ENCODE measurements around the gene PIK3CA. TPM values are rescaled to one million over a fixed set of nuclear protein-coding genes. Genes with fewer than 3 reads are reported as not detected.

PIK3CA gene
- total RNA-seq, 6 experiments from 2014 or later = 6.5 to 13.1 (median 11.2) TPM

DNA sequence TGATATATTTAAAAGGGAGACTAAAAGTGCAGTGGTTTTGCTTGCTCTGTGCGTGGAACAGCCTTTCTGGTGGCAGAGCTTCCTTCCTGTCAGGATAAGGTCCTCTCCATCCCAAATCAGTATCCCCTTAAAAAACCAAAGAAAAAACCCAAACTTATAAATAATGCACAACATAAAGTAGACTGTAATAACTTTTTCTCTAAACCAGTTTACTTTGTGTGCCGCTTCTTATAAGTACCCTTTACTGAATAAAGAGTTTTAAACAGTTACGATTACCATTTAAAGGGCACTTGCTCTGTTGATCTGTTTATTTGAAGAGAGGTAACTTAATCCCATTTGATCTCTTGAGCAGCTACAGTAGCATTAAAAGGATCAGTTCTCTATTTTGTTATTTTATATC lies 2.5 kb downstream of the PIK3CA start:
- ATAC-seq (no peak), DNase-seq (no peak)
- WGBS (ENCODE audit: insufficient coverage, low coverage, low lambda C conversion rate, missing lambda C conversion rate) = 70% methylated on average over 3 of the region's 3 CpGs
- Histone ChIP-seq H3K27ac (no peak overlapping the region), H3K4me3 (no peak overlapping the region), H3K4me1 (peaks cover 0 to 6% (median 0%) of the 10 kb centered on the region in 4 donors), H3K9me3 (no peaks in the 10 kb centered on the region), H3K36me3 (no peaks in the 10 kb centered on the region), H3K27me3 (no peaks in the 10 kb centered on the region)
- intact Hi-C loops (cut with DNase I) = no loop called here
- no peak for TF ChIP-seq POLR2A (IDR thresholded peaks at IDR 0.05)
- TF ChIP-seq, protein P1, sequence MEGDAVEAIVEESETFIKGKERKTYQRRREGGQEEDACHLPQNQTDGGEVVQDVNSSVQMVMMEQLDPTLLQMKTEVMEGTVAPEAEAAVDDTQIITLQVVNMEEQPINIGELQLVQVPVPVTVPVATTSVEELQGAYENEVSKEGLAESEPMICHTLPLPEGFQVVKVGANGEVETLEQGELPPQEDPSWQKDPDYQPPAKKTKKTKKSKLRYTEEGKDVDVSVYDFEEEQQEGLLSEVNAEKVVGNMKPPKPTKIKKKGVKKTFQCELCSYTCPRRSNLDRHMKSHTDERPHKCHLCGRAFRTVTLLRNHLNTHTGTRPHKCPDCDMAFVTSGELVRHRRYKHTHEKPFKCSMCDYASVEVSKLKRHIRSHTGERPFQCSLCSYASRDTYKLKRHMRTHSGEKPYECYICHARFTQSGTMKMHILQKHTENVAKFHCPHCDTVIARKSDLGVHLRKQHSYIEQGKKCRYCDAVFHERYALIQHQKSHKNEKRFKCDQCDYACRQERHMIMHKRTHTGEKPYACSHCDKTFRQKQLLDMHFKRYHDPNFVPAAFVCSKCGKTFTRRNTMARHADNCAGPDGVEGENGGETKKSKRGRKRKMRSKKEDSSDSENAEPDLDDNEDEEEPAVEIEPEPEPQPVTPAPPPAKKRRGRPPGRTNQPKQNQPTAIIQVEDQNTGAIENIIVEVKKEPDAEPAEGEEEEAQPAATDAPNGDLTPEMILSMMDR (IDR thresholded peaks at IDR 0.05) = no peak

DNA sequence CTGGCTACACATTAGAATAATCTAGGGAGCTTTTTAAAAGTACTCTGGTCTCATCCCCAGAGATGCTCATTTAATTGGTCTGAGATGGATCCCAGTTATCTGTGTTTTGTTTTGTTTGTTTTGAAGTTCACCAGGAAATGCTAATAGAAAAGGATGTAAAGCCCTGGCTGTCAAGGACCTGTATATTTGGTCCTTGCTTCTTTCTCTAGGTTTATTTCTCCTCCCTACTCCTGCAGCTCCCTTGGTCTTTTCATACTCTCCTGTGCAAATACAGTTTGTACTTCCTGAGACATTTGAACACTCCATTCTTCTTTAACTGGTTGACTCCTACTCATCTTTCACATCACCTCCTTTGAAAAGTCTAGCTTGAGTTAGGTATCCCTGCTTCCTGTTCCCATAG lies 3.3 kb downstream of the PIK3CA start:
- Histone ChIP-seq H3K27ac (no peak overlapping the region), H3K4me3 (no peak overlapping the region), H3K36me3 (no peaks in the 10 kb centered on the region), H3K9me3 (no peaks in the 10 kb centered on the region), H3K4me1 (peaks cover 0 to 6% (median 0%) of the 10 kb centered on the region in 4 donors), H3K27me3 (no peaks in the 10 kb centered on the region)
- intact Hi-C loops (cut with DNase I) = no loop called here
- ATAC-seq (no peak), DNase-seq (no peak)
- TF ChIP-seq POLR2A (IDR thresholded peaks at IDR 0.05) = no peak
- TF ChIP-seq, protein P1 (IDR thresholded peaks at IDR 0.05) = no peak

DNA sequence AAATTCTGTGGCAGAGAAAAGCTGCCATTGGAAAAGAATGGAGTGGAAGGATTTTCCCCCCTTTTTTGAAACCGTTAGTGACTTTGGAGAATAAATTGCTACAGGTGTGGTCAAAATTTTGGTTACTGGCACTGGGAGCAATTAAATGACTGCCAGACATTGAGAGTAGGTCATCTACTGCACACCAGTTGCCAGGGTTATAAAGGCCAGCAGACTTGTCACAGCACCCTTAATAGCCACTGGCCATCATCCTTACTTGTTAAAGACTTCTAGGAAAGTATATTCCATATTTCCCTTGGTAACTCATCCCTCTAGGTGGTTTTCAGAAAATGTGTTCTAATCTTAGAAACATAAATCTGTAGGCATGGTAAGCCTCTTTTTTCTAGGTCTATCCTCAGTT lies 8.0 kb downstream of the PIK3CA start:
- Histone ChIP-seq H3K4me3 (no peak overlapping the region), H3K27me3 (no peaks in the 10 kb centered on the region), H3K27ac (no peak overlapping the region), H3K4me1 (no peaks in the 10 kb centered on the region), H3K36me3 (no peaks in the 10 kb centered on the region), H3K9me3 (no peaks in the 10 kb centered on the region)
- intact Hi-C loops (cut with DNase I) = no loop called here
- TF ChIP-seq, protein P1 (IDR thresholded peaks at IDR 0.05) = no peak
- no peak for TF ChIP-seq POLR2A (IDR thresholded peaks at IDR 0.05)
- DNase-seq (no peak), ATAC-seq (peak in 1 of 4 donors; percentile 17)
- 58% methylated on average over 1 of the region's 1 CpG for whole genome bisulfite sequencing (ENCODE audit: insufficient coverage, low coverage, low lambda C conversion rate, missing lambda C conversion rate)

DNA sequence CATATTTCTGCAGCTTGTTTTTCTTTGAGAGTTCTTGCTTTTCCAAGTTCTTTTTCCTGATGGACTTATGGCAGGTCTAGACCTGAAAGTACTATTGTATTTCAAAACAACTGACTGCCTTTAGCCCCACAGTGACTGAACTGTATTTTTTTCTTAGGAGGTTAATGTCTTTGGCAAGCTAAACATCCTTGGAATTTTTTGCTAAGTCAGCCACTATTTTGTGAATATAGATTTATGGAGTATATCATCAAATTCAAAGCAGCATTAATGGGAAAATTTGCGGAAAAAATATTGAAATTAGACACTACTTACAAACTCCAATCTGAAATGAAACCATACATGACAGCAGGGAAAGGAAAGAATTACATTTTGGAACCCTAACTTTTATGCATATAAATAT lies 8.6 kb downstream of the PIK3CA start:
- Histone ChIP-seq H3K27me3 (no peaks in the 10 kb centered on the region), H3K36me3 (no peaks in the 10 kb centered on the region), H3K4me3 (no peak overlapping the region), H3K27ac (no peak overlapping the region), H3K9me3 (no peaks in the 10 kb centered on the region), H3K4me1 (no peaks in the 10 kb centered on the region)
- TF ChIP-seq, protein P1 (IDR thresholded peaks at IDR 0.05) = no peak
- no peak for TF ChIP-seq POLR2A (IDR thresholded peaks at IDR 0.05)
- no peak for DNase-seq
- 64% methylated on average over 1 of the region's 1 CpG for WGBS (ENCODE audit: insufficient coverage, low coverage, low lambda C conversion rate, missing lambda C conversion rate)
- ATAC-seq = no peak
- intact Hi-C loops (cut with DNase I) = no loop called here
